Measurements from ENCODE around the gene TMPRSS15. TPM values are rescaled to one million over a fixed set of nuclear protein-coding genes. Genes with fewer than 3 reads are reported as not detected.
A peak's percentile ranks its signal among the peaks of the same experiment; 100 is the strongest.

The TMPRSS15 gene
- total RNA-seq, 4 donors from 2014 or later, result not detected

DNA sequence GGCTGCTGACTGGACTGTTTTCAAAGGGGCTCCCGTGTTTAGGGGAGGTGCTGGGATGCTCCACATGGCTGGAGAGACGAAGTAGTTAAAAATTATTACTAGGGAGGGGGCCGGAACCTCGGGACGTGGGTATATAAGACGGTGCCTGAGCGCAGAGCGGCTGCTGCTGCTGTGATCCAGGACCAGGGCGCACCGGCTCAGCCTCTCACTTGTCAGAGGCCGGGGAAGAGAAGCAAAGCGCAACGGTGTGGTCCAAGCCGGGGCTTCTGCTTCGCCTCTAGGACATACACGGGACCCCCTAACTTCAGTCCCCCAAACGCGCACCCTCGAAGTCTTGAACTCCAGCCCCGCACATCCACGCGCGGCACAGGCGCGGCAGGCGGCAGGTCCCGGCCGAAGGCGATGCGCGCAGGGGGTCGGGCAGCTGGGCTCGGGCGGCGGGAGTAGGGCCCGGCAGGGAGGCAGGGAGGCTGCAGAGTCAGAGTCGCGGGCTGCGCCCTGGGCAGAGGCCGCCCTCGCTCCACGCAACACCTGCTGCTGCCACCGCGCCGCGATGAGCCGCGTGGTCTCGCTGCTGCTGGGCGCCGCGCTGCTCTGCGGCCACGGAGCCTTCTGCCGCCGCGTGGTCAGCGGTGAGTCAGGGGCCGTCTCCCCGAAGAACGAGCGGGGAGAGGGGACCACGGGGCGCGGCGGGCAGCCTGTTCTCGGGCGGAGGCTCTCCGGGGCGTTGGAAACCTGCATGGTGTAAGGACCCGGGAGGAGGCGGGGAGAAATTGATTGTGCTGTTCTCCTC is 158.7 kb downstream of the TMPRSS15 start, which contains the start of gene CHODL:
CHODL (plus strand) TSS at position 163 of the 793 bp plus-strand sequence; CDS start at position 554, 391 bp downstream.
- in situ Hi-C loops (cut with MboI; ENCODE audit: low pct_ligation_motif_present in 1 of 4, low pct_unique_long_range_greater_than_20kb in 1 of 4, low sequenced_read_pairs in 3 of 4), result no loop called here
- Histone ChIP-seq H3K4me3 (peak within 1 kb of the TSS in 3 of 4 donors; percentile 2 to 43 (median 25)), H3K27ac (no peak within 1 kb of the TSS), H3K9me3 (no peaks in the 10 kb centered on the region), H3K36me3 (no peaks in the 10 kb centered on the region), H3K4me1 (peaks cover 0 to 5% (median 0%) of the 10 kb centered on the region in 4 donors), H3K27me3 (peaks cover 36% of the 10 kb centered on the region)
- intact Hi-C loops (cut with DNase I; ENCODE audit: low total_unique reads), result no loop called here
- TF ChIP-seq POLR2A (IDR thresholded peaks at IDR 0.05) (no peak), EP300 (IDR thresholded peaks at IDR 0.05; ENCODE audit: low read depth) (no peak)
- TF ChIP-seq, protein P1, sequence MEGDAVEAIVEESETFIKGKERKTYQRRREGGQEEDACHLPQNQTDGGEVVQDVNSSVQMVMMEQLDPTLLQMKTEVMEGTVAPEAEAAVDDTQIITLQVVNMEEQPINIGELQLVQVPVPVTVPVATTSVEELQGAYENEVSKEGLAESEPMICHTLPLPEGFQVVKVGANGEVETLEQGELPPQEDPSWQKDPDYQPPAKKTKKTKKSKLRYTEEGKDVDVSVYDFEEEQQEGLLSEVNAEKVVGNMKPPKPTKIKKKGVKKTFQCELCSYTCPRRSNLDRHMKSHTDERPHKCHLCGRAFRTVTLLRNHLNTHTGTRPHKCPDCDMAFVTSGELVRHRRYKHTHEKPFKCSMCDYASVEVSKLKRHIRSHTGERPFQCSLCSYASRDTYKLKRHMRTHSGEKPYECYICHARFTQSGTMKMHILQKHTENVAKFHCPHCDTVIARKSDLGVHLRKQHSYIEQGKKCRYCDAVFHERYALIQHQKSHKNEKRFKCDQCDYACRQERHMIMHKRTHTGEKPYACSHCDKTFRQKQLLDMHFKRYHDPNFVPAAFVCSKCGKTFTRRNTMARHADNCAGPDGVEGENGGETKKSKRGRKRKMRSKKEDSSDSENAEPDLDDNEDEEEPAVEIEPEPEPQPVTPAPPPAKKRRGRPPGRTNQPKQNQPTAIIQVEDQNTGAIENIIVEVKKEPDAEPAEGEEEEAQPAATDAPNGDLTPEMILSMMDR (IDR thresholded peaks at IDR 0.05), result no peak
- no peak for DNase-seq
- 0 to 15% methylated on average over 2 to 63 of the region's 72 CpGs for WGBS, 2 donors (ENCODE audit: low coverage in 1 of 2)

DNA sequence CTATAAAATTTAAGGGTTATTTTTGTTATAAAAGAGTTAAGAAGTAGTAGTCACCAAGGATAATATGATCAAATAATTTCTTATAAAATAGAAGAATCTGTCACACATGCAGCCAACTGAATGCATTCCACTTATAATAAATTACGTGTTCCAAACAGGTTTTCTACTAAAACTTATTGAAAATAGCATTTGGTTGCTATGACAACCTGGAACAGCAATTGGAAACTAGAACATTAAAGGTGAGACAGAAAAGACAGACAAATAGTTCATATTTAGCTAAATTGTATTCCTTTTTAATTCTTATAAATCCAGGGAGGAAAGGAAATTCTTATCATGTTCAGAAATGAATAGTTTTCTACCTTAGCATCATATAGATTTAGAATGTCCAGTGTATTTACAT is 168.0 kb downstream of the TMPRSS15 start:
- TF ChIP-seq, protein P1 (IDR thresholded peaks at IDR 0.05), result no peak
- no peak for TF ChIP-seq POLR2AphosphoS5 (IDR thresholded peaks at IDR 0.05)
- H3K4me3 ChIP-seq, result no peak overlapping the region
- no peaks in the 10 kb centered on the region for H3K4me1 ChIP-seq
- H3K27me3 ChIP-seq, result no peaks in the 10 kb centered on the region
- intact Hi-C loops (cut with DNase I; ENCODE audit: low total_unique reads), result no loop called here
- no peak for DNase-seq
- in situ Hi-C loops (cut with MboI; ENCODE audit: low pct_ligation_motif_present in 1 of 4, low pct_unique_long_range_greater_than_20kb in 1 of 4, low sequenced_read_pairs in 3 of 4), result no loop called here
- H3K27ac ChIP-seq, result no peak overlapping the region
- H3K9me3 ChIP-seq, result no peaks in the 10 kb centered on the region
- 46 to 63% methylated on average over 1 of the region's 1 CpG for WGBS, 2 donors (ENCODE audit: low coverage in 1 of 2)
- H3K36me3 ChIP-seq, result no peaks in the 10 kb centered on the region

DNA sequence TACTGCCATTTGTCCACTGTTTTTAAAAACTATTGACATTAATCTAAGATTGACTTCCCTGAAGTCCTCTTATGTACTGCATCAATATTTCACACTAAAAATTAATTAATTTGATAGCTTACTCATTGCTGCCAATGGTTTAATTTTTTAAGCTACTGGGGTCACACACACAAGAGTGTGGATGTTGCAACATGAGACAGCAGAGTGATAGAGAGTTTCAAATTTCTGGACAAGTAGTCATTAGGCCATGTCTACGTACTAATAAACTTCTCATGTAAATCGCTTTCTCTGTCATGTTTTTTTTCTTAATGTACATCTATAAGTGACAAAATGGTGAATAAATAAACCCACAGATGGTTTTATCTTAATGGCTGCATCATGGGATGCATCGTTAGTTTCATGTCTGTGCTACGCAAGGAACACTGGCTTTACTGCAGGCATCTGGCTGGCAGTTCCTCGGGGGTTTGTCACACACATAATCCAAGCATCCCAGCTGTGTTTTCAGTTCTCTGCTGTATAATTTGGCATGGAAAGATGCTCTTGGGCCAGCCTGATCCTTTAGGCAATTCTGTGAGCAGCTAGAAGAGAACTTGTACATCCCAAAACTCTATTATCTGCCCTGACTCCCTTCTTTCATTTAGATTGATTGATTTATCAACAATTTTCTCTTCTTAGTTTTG is 175.4 kb downstream of the TMPRSS15 start:
- TF ChIP-seq, protein P1 (IDR thresholded peaks at IDR 0.05), result no peak
- TF ChIP-seq POLR2AphosphoS5 (IDR thresholded peaks at IDR 0.05) (no peak), EP300 (IDR thresholded peaks at IDR 0.05; ENCODE audit: low read depth) (no peak), POLR2A (IDR thresholded peaks at IDR 0.05) (no peak)
- no peak for DNase-seq
- in situ Hi-C loops (cut with MboI; ENCODE audit: low pct_ligation_motif_present in 1 of 4, low pct_unique_long_range_greater_than_20kb in 1 of 4, low sequenced_read_pairs in 3 of 4) (no loop called here), intact Hi-C loops (cut with DNase I; ENCODE audit: low total_unique reads) (no loop called here)
- H3K4me3 ChIP-seq, result no peak overlapping the region
- H3K27ac ChIP-seq, result no peak overlapping the region
- H3K9me3 ChIP-seq, result no peaks in the 10 kb centered on the region
- 71 to 73% methylated on average over 5 of the region's 5 CpGs for WGBS, 2 donors (ENCODE audit: low coverage in 1 of 2)
- no peaks in the 10 kb centered on the region for H3K36me3 ChIP-seq
- H3K27me3 ChIP-seq, result no peaks in the 10 kb centered on the region
- H3K4me1 ChIP-seq, result no peaks in the 10 kb centered on the region

DNA sequence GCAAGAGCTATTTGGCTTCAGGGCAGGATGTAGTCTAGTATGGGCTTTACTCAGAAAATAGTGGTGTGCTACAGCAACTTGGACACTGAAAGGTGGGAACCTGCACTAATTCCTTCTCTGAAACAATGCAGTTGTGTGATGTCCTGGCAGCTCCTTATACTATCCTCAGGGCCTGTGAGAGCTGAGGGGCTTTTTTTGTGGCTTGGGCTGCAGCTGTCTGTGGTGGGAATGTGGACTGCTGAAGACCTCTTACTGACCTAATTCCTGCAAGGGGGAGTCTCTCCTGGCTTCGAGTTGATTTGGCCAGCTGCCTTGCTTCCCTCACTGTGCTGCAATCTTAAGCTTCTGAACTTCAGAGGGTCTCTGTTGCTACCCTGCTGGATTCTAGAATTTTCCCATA is 181.2 kb downstream of the TMPRSS15 start:
- Histone ChIP-seq H3K27ac (no peak overlapping the region), H3K27me3 (no peaks in the 10 kb centered on the region), H3K4me3 (no peak overlapping the region), H3K9me3 (peaks cover 7 to 10% of the 10 kb centered on the region in 2 donors), H3K36me3 (no peaks in the 10 kb centered on the region), H3K4me1 (no peaks in the 10 kb centered on the region)
- TF ChIP-seq POLR2AphosphoS5 (IDR thresholded peaks at IDR 0.05) (no peak), POLR2A (IDR thresholded peaks at IDR 0.05) (no peak), EP300 (IDR thresholded peaks at IDR 0.05; ENCODE audit: low read depth) (no peak)
- TF ChIP-seq, protein P1 (IDR thresholded peaks at IDR 0.05), result no peak
- intact Hi-C loops (cut with DNase I; ENCODE audit: low total_unique reads) (no loop called here), in situ Hi-C loops (cut with MboI; ENCODE audit: low pct_ligation_motif_present in 1 of 4, low pct_unique_long_range_greater_than_20kb in 1 of 4, low sequenced_read_pairs in 3 of 4) (no loop called here)
- 50% methylated on average over 1 of the region's 1 CpG; no CpG with 5 or more reads in 1 of the 2 donors for WGBS, 2 donors (ENCODE audit: low coverage in 1 of 2)
- no peak for DNase-seq
